Left lobe of liver (tissue), 2 donors: ENCODE measurements around the gene MRPS2. TPM values are rescaled to one million over a fixed set of nuclear protein-coding genes. Genes with fewer than 3 reads are reported as not detected.

Experiments used
- ATAC-seq: fragments of 200-7000 bp; cut with Tn5 transposase; one replicate; pipeline ENCODE4 v1.9.1; 2020; ENCODE audit warnings: mild to moderate bottlenecking, moderate library complexity
- DNase-seq: peaks from one replicate; pipeline ENCODE4 v3.0.0-alpha.2; 2020; ENCODE audit warnings: low spot score
- total RNA-seq: library from RNA; stranded (reverse); gene quantifications from one replicate; pipeline ENCODE4 v1.2.1, GENCODE V29; 2021
- donor health status: DM: no; HTN: no; CAD: no; lungs with moderate emphysema.
- donor health status: DM: no; HTN: yes; CAD: no.

Gene MRPS2
- total RNA-seq, 1 donor from 2014 or later = 30.7 TPM

DNA sequence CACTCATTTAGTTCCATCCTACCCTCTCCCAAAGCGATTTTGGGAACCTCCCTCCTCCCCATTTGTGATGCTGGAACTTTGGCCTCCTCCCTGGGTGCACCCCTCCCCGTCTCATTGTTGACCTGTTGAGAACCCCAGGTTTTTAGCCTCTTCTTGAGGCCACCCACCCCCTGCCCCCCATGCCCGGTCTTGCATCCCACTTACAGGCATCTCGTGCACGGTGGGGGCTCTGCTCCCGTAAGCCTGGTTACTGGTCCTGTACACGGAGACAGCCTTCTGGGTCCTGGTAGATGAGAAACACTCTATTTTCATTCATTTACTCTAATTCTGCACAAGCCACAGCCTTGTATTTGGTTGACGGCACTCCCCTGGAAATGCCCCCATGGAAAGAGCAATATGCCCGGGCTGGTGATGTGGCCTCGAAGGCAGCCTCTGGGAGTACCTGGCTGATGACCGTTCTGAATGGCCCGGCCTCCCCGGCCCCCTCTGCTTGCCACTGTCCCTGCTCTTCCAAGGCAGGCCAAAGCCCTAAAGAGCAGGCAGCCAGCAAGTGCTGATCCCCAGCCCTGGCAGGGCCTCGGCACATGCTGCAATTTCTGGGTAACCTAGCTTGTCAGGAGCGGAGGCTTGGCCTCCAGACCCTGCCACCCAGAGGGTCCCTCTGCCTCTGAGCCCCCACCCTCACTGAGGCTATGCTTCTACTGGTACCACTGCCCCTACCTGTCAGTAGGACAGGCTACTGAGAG is 1.9 kb upstream of the MRPS2 start:
- ATAC-seq (no peak), DNase-seq (no peak)

DNA sequence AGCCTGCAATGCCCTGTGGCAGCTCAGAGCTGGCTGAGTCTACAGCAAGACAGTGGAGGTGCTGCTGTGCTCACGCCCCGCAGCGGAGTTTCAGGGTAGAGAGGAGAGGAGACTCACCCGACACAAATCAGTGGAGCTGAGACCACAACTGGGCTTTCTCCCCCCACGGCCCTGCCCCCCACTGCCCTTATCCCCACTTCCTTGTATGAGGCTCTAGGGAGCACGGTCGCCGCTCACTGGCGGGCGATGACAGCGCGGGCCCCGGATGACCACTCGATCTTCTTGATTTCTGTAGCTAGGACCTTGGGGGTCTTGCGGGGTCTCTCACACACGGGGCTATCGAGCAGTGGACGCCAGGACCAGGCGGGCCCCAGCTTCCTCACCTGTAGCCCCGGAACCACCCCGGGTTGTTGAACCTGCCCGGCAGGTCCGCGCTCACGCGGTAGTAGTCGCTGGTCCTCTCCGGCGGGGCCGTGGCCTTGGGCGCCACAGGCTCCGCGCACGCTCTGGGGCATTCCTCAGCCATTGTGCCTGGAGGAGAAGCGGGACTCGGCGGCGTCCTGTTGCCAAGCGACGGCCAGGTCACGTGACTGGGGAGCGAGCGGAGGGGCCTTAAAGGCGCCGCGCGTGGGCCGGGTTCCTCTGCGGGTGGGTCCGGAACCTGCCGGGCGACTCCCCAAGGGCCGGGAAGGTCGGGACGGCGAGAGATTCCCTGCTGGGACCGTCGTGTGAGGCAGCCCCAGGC is 984 bp upstream of the MRPS2 start:
- peak; percentile 96 for DNase-seq
- ATAC-seq = peak; percentile 79

DNA sequence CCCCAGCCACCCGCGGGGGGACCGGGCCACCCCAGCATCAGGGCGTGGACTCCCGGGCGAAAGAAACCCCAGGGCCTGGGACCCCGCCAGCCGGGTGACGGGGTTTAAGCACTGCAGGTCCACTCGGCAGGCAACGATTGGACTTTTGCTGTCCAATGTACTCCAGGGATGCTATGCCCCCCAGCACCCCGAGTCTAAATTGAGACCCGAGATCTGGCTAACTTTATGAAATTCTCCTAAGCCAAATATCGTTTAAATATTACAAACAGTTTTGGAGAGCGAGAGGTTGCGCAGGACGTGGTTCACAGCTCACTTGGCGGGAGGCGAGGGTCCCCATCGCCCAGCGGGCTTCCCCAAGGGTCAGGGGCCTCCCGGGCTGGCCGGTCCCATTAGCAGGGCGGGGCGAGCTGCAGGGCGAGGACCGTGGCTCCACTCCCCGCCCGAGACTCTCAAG is 384 bp upstream of the MRPS2 start:
- ATAC-seq = peak; percentile 43
- no peak for DNase-seq

DNA sequence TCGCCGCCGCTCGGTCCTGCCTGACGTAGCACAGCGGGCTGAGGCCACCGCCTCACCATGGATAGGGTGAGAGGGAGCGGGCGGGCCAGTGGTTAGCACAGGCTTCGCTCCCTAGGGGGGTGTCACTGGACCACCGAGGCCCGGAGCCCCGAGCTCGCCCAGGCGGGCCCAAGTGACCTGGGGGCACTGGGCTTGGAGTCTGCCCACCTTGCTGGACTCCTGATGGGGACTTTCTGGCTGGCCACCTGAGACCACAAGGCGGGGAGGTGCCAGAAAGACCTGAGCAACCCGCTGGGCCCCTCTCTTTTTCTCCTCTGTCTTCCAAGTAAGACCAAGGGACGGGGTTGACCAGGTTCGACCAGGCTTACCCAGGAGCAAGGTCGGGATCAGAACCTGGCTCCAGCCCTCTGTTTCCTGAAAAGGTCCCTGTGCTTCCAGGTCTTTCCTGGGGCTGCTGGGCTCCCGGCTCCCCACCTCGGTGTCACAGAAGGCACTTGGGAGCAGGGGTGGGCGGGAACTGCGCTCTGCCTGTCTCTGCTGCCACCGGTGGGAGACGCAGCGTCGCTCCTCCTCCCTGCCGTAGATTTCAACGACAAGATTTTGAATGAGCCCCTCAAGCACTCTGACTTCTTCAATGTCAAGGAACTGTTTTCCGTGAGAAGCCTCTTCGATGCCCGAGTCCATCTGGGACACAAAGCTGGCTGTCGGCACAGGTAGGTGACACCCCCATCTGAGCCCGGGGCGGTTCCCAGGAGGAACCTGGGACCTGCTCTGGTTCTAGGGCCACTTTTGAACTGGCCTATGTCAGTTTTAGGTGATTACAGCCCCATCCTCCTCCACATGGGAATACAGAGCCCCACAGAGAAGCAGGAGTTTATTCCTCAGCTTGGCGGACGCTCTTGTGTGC is 1.0 kb downstream of the MRPS2 start:
- DNase-seq (no peak), ATAC-seq (no peak)

DNA sequence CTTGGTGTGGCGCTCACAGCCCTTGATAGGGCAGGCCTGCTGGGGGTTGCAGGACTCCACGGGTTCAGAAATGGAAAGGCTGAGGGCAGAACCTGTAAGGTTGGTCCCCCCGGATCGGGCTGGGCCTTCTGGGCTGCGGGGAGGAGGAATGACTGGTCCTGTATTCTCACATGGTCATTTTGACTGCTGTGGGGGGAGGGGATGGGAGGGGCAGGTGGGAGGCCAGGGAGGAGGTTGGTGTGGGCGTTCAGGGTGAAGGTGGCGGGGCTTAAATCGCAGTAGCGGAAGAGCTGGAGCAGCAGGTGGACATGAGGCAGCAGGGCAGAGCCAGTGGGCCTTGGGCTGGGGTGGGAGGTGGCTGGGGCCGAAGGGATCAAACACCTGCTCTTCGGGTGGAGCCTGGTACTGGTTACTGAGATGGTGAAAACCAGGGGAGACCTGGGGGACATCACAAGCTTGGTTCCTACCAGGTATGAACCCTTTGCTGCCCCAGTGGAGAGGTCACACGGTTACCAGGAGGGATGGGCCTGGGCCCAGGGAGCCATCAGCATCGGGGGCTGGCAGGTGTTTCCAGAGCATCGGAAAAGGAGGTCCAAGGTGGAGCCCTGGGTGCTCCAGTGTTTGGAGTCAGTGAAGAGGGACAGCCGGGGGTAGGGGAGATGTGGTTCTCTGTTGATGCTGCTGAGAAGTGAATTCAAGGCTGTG is 1.8 kb downstream of the MRPS2 start:
- ATAC-seq (no peak), DNase-seq (no peak)

DNA sequence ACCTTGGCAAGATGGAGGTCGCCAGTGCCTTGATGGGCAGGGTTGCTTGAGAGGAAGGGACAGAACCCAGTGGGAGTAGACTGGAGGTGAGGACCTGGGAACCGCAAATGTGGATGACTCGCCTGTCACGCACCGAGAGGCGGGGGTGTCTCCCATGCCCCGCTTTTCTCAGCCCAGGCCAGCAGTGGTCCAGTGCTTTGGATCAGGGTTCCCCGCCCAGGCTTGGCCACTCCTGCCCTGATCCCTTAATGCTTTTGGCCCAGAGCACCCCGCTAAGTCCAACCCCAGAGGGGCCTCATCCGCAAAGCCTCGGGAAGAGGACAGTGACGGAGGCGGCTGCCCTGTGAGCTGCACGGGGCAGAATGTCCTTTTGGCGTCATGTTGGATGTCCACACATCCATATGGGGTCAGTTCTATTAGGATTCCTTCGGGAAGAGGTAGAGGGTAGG is 2.4 kb downstream of the MRPS2 start:
- DNase-seq = no peak
- no peak for ATAC-seq

DNA sequence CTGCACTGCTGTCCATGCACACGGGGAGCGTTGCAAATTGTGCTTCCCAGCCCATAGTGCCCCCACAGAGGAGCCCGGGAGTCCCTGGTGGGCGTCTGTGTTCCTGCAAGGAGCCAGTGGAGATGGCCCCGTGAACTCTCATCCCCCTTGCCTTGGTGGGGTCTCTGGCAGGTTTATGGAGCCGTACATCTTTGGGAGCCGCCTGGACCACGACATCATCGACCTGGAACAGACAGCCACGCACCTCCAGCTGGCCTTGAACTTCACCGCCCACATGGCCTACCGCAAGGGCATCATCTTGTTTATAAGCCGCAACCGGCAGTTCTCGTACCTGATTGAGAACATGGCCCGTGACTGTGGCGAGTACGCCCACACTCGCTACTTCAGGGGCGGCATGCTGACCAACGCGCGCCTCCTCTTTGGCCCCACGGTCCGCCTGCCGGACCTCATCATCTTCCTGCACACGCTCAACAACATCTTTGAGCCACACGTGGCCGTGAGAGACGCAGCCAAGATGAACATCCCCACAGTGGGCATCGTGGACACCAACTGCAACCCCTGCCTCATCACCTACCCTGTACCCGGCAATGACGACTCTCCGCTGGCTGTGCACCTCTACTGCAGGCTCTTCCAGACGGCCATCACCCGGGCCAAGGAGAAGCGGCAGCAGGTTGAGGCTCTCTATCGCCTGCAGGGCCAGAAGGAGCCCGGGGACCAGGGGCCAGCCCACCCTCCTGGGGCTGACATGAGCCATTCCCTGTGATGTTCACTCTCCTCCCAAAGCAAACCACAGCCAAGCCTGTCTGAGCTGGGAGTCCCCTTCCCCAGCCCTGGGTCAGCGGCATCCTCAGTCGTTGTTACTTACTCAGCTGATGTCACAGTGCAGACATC is 3.1 kb downstream of the MRPS2 start:
- ATAC-seq = no peak
- DNase-seq = no peak

DNA sequence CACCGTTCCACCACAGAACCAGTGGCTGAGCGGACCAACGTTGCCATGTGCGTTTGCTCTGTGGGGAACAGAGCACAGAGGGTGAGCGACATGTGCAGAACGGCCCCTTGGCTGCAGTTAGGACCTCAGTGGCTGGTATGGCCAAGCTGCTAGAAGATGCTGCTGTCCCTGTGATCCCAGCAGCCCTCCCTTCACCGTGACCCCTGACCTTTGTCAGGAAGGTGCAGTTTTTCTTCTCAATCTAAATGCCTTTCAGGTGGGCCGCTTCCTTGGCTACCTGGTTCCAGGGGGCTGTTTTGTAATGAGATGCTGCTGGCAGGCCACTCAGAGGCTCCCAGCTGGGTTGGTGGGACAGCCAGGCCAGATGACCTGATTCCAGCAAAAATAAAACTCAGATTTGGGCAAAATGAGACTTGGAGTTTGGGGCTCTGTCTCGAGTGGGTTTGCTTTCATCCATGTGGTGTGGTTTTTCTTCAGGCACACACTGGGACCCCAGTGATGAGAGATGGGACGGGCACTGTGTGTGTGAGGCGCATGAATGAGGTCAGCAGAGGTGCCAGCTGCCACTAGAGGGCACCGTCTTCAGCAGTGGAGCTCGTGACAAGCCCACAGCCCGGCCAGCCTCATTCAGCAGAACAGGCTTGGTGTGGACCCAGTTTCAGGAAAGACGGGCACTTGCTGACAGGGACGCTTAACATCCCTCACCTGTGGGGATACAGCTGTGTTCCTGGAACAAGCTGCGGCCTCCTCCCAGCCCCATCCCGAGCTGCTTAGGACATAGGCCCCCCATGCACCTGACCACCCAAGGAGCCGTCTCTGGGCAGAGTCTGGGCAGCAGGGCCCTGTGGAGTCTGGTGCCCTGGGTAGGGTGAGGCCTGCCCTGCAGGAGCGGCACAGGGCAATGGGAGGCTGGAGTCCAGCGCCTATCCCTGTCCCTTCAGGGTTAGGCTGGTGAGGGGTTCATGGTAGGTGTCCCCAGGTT is 4.1 kb downstream of the MRPS2 start:
- DNase-seq = no peak
- ATAC-seq = peak; percentile 30

DNA sequence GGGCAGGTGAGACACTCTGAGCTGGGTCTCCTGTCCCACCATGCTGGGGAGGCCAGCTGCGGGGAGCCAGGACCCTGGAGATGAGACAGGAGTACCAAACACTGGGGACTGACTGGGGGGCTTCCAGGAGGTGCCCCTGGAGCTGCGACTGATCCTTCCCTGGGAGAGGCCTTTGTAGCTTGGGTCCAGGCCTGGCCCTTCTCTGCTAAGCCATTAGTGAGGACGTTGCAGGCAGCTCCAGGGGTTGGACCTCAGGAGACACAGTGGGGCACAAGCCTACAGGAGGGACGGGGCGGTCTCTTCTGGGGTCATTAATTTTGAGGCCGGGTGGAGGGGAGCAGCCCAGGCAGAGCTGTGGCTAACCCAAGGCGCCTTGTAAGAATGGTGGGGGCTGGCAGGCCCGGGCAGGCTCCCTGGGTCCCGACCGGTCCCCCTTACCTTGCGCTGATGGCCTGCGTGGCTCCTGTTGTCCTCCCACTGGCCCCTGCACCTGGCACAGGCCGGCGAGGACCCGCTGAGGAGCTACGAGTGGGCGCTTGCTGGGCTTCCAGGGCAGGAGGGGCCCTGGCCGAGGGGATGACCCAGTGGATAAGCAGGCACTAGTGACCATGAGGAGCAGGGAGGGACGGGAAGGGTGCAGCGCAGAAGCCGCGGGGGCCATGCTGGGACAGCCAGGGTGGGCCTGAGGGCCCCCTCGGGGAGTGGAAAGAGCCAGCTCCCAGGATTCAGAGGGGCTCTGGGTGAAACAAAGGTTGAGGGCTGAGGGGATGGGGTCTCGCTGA is 5.1 kb downstream of the MRPS2 start:
- ATAC-seq (no peak), DNase-seq (no peak)

DNA sequence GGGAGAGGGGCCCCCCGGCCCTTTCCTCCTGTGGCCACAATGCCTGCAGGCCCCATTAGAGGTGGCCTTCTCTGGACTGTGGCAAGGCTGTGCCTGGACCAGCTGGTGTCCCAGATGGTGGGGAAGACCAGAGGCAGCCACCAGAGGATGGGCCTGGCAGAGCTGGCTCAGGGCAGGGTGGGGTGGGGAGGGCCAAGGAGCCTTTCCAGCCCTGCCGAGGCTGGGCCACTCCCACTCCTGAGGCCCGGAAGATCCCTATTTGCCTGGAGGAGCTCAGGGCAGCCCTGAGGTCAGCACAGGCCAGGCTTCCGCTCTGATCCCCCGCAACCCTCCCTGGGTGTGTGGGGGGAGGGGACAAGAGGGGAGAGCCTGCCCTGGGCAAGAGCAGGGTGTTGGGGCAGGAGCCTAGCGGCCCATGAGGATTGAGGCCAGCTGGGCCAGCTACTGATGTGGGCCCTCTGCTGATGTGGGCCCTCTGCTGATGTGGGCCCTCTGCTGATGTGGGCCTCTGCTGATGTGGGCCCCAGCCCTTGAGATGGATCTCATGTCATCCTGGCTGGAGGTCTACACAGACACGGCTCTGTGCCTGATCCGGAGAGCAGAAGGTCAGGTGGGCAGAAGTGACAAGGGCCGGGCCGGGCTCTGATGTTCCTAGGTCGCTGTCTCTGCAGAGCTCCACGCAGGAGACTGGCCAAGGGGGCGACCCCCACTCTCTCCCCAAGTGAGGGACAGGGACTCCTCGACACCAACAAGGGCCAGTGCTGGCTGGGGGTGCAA is 6.0 kb downstream of the MRPS2 start:
- no peak for ATAC-seq
- DNase-seq = no peak

DNA sequence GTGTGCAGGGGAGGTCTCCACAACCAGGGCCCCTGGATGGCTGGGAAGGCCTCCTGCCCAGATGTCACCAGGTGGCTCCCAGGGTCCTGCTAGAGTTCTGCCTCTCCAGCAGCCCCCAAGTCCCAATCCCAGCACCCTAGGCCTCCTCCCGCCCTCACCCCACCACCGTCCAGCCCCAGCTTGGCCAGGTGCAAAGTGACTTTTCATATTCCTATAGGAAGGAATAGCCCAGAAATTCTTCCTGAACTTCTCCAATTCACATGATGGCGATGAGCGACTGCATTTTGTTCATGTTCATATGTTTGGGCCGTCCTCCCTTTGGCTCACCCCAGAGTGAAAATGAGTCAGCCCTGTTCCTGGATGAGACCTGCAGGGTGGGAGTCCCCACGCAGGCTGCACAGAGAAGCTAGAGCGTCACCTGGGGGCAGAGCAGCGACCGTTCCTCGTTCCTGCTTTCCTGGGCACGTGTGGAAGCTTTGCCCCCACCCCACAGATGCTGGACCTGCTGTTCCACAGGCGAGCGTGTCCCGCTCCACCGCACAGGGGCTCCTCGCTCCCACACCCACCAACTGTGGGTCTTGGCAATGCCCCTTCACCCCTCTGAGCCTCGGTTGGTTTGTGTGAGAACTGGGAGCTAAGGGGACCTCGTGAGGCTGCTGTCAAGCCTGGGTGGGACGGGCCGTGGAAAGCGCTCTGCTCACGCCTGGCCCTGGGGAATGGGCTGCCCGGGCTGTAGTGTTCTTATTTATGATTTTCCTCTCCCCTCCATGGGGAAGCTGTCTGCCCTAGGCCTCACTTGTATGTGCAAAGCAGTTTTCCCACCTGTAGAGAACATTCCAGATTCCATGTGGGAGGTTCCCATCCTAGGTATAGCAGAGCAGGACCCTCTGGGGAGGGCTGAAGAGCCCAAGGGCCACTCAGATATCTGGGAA is 6.9 kb downstream of the MRPS2 start:
- peak; percentile 29 for DNase-seq
- no peak for ATAC-seq

DNA sequence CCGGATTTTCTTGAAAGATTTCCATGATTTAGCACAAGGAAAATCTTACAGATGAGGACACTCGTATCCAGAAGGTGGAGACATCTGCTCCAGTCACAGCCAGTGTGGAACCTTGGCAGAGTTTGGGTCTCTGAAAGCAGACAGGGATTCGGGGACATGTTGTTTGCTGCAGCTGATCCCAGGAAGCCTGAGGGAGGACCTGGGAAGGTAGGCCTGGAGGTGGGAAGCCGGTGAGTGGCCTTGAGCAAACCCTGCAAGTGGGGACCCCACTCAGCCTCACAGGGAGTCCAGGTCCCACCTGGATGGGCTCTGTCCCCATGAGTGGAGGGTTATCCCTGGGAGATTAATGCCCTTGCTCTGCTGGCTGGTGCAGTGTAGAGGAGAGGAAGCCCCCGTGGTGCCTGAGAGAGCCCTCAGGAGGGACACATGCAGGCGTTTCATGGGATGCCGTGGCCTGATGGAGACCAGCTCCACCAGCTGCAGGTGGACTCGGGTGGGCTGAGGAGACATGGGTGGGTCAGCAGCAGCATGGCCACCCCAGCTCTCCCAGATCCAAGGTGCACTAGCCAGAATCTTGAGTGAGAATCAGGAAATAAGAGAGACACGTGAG is 7.8 kb downstream of the MRPS2 start:
- ATAC-seq = no peak
- DNase-seq = peak; percentile 33

DNA sequence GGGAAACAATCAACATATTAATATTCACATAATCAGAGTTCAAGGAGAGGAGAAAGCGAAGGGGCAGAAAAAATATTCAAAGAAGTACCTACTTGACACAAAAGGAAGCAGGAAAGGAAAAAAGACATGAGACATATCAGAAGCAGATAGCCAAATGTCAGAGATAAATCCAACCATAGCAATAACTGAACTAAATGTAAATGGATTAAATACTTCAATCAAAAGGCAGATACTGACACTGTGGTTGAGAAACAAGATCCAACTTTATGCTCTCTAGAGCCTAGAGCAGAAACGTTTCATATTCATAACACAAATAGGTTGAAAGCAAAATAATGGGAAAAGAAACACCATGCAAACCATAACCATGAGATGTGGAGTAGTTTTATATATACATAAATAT is 9.0 kb downstream of the MRPS2 start:
- ATAC-seq (no peak), DNase-seq (no peak)

DNA sequence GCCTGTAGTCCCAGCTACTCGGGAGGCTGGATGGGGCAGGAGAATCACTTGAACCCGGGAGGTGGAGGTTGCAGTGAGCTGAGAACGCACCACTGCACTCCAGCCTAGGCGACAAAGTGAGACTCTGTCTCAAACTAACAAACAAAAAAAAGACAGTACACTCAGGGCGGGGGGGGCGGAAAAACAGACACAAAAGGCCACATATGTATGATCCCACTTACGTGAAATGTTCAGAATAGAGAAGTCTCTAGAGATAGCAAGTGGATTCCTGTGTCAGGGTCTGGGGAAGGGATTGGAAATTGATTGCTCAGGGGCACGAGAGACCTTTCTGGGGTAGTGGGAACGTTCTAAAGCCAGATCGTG is 11.7 kb downstream of the MRPS2 start:
- peak; percentile 7 for DNase-seq
- no peak for ATAC-seq

DNA sequence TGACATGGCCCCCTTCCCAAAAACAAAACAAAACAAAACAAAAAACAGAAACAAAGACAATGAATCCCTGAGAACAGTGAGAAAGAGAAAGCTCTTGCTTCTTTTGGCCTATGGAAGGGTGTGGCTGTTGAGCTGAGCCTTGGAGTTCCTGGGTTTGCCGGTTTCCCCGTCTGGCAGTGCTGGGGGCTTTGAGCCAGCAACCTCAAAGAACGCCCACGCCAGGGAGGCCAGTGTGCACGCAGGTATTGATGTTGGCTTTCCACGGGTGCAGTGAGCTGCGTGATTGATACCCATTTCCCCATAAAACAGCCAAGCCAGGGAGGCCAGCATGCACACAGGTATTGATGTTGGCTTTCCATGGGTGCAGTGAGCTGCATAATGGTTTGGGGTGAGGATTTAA is 12.4 kb downstream of the MRPS2 start:
- DNase-seq (peak; percentile 22), ATAC-seq (no peak)
